CD4-positive, CD25-positive, alpha-beta regulatory T cell (primary cell): Measurements from ENCODE around the gene SLC35B2. TPM values are rescaled to one million over a fixed set of nuclear protein-coding genes. Genes with fewer than 3 reads are reported as not detected.
A peak's percentile ranks its signal among the peaks of the same experiment; 100 is the strongest.
"Not testable (repeated sequence)": the region's sequence is repeated elsewhere in the genome, so short reads cannot be mapped to it uniquely, and the experiment has no call there.

ENCODE experiments used
- ATAC-seq, 2 donors: fragments of 150-1000 bp; cut with Tn5 transposase; one replicate each; pipeline ENCODE4 v1.10.0; 2021; ENCODE audit warnings: low read depth in 2 of 2, moderate number of reproducible peaks in 2 of 2, moderate library complexity in 1 of 2
- DNase-seq, 3 donors: peaks; one replicate each; pipeline versions ENCODE4 v3.0.0 to v3.0.0-alpha.2; 2012 to 2022; ENCODE audit warnings: mixed read lengths in 1 of 3
- H3K27ac ChIP-seq: one replicate; pipeline ENCODE4 v1.7.0; 2013; ENCODE audit warnings: mild to moderate bottlenecking, low read length; ENCODE audit not compliant: insufficient read depth, poor library complexity, severe bottlenecking
- H3K27me3 ChIP-seq: one replicate; pipeline ENCODE4 v1.7.0; 2013; ENCODE audit warnings: low read length; ENCODE audit not compliant: control insufficient read depth, insufficient read depth
- H3K36me3 ChIP-seq: one replicate; pipeline ENCODE4 v1.7.0; 2013; ENCODE audit warnings: mild to moderate bottlenecking, low read length, moderate library complexity; ENCODE audit not compliant: control insufficient read depth, insufficient read depth
- H3K4me1 ChIP-seq: 2 replicates; pipeline ENCODE4 v1.7.0; 2013; ENCODE audit warnings: mild to moderate bottlenecking, low read length; ENCODE audit not compliant: insufficient read depth, control insufficient read depth, poor library complexity, severe bottlenecking
- H3K4me3 ChIP-seq: one replicate; pipeline ENCODE4 v1.7.0; 2013; ENCODE audit warnings: low read depth, mild to moderate bottlenecking, low read length, moderate library complexity
- H3K9me3 ChIP-seq, 2 experiments: 1 replicate in 1 of 2; 2 replicates in 1 of 2; pipeline ENCODE4 v1.7.0; 2013; ENCODE audit warnings: low read length in 2 of 2, mild to moderate bottlenecking in 1 of 2, moderate library complexity in 1 of 2; ENCODE audit not compliant: control insufficient read depth in 2 of 2
- H3K27ac Mint-ChIP-seq, 3 donors: one replicate each; pipeline ENCODE4 v1.8.0; 2020 to 2022; ENCODE audit warnings: mild to moderate bottlenecking in 3 of 3, mixed read lengths in 3 of 3, moderate library complexity in 2 of 3
- H3K27me3 Mint-ChIP-seq: one replicate; pipeline ENCODE4 v1.8.0; 2022; ENCODE audit warnings: mild to moderate bottlenecking, mixed read lengths
- H3K36me3 Mint-ChIP-seq: one replicate; pipeline ENCODE4 v1.8.0; 2020; ENCODE audit warnings: mixed read lengths
- H3K4me1 Mint-ChIP-seq, 4 donors: one replicate each; pipeline ENCODE4 v1.8.0; 2020 to 2022; ENCODE audit warnings: mixed read lengths in 4 of 4, mild to moderate bottlenecking in 1 of 4
- H3K4me3 Mint-ChIP-seq, 4 donors: one replicate each; pipeline ENCODE4 v1.8.0; 2020 to 2022; ENCODE audit warnings: mild to moderate bottlenecking in 4 of 4, mixed read lengths in 4 of 4, moderate library complexity in 3 of 4
- H3K9me3 Mint-ChIP-seq, 7 donors: one replicate each; pipeline ENCODE4 v1.8.0; 2020 to 2022; ENCODE audit warnings: mixed read lengths in 7 of 7, mild to moderate bottlenecking in 3 of 7, moderate library complexity in 2 of 7
- polyA plus RNA-seq, 4 donors: library from polyadenylated mRNA; unstranded; fragments of 300-500 nt; fragmentation: Illumina TruSeq; gene quantifications; one replicate each; pipeline ENCODE4 v1.2.3, GENCODE V29; 2021
- total RNA-seq: library from RNA; stranded (reverse); gene quantifications from one replicate; pipeline ENCODE4 v1.2.3, GENCODE V29; 2022

SLC35B2 gene
- total and polyA plus RNA-seq, 5 donors from 2014 or later = 14.8 to 42.4 (median 34.2) TPM

DNA sequence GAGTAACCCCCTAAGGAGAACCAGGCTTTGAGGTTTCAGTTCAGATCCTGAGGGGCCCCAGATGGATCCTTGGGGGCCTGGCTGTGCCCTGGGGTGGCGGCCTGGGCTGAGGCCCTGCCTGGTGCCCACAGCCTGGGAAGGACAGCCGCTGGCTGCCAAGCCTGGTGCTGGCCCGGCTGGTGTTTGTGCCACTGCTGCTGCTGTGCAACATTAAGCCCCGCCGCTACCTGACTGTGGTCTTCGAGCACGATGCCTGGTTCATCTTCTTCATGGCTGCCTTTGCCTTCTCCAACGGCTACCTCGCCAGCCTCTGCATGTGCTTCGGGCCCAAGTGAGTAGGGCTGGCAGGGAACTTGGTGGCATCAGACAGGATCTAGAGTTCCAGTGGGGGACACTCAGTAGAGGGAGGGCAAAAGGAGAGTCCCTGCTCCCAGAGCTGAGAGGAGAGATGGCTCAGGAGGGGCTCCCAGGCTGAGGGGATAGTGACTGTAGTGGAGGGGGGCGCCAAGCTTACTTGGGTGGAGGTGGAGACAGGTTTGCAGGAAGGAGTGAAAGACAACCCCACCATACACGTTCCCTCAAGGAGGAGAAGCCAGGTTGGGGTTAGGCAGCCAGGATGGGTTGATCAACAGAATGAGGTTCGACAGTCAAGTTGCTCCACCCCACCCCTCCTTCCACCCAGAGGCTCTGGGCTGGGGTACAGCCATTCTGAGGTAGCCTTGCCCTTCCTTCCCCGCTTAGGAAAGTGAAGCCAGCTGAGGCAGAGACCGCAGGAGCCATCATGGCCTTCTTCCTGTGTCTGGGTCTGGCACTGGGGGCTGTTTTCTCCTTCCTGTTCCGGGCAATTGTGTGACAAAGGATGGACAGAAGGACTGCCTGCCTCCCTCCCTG lies 24.4 kb downstream of the SLC35B2 start:
- Histone ChIP-seq H3K36me3 (no peaks in the 10 kb centered on the region), H3K4me1 (peaks cover 9% of the 10 kb centered on the region), H3K27me3 (no peaks in the 10 kb centered on the region), H3K27ac (no peak overlapping the region), H3K9me3 (no peaks in the 10 kb centered on the region), H3K4me3 (no peak overlapping the region)
- no peak for DNase-seq
- Mint-ChIP-seq H3K36me3 (no peaks in the 10 kb centered on the region), H3K27ac (peak overlapping the region in 1 of 3 donors; percentile 89), H3K27me3 (no peaks in the 10 kb centered on the region), H3K4me1 (peaks cover 0 to 6% (median 4%) of the 10 kb centered on the region in 4 donors), H3K9me3 (no peaks in the 10 kb centered on the region), H3K4me3 (no peak overlapping the region)
- no peak for ATAC-seq

DNA sequence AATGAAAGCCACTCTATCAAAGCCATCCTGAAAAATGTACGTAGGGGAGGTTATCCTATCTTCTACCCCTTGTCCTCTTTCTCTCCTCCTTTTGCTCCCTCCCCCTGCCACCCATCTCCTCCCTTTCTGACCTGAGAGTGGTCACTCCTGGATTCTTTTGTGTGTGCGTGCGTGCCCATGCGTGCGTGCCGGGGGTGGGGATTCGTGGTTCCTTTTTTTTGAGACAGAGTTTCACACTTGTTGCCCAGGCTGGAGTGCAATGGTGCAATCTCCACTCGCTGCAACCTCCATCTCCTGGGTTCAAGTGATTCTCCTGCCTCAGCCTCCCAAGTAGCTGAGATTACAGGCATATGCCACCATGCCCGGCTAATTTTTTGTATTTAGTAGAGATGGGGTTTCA lies 25.9 kb downstream of the SLC35B2 start:
- not testable (repeated sequence) for H3K27me3 Mint-ChIP-seq, H3K27ac Mint-ChIP-seq, H3K27me3 ChIP-seq, H3K36me3 Mint-ChIP-seq, H3K4me3 Mint-ChIP-seq, H3K27ac ChIP-seq, H3K4me3 ChIP-seq, H3K36me3 ChIP-seq, DNase-seq, H3K9me3 ChIP-seq, H3K4me1 Mint-ChIP-seq, H3K9me3 Mint-ChIP-seq, ATAC-seq, H3K4me1 ChIP-seq

DNA sequence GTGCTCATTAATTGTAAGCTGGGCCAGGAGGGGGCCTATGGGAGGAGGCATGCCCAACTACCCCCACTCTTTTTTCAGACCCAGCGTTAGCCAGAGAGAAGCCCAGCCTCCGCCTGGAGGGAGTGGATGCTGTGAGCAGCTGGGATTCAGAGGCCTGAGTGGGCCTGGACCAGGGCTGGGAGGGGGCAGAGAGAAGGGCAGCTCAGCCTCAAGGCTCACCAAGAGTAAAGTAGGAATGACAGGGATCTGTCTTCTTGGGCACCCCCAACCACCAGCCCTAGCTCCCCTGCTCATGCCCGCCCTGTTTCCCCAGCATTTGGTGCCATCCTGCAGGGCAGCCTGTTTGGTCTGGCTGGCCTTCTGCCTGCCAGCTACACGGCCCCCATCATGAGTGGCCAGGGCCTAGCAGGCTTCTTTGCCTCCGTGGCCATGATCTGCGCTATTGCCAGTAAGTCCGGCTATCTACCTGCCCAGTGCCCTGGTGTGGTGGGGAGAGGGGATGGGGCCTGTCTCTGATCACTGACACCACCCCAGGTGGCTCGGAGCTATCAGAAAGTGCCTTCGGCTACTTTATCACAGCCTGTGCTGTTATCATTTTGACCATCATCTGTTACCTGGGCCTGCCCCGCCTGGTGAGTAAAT lies 27.2 kb downstream of the SLC35B2 start:
- H3K36me3 Mint-ChIP-seq = no peaks in the 10 kb centered on the region
- ATAC-seq = no peak
- Histone ChIP-seq H3K9me3 (no peaks in the 10 kb centered on the region), H3K27ac (no peak overlapping the region), H3K27me3 (no peaks in the 10 kb centered on the region), H3K4me1 (no peaks in the 10 kb centered on the region), H3K36me3 (no peaks in the 10 kb centered on the region), H3K4me3 (no peak overlapping the region)
- no peaks in the 10 kb centered on the region for H3K4me1 Mint-ChIP-seq
- DNase-seq = no peak
- no peak overlapping the region for H3K27ac Mint-ChIP-seq
- no peaks in the 10 kb centered on the region for H3K9me3 Mint-ChIP-seq
- H3K27me3 Mint-ChIP-seq = no peaks in the 10 kb centered on the region
- no peak overlapping the region for H3K4me3 Mint-ChIP-seq

DNA sequence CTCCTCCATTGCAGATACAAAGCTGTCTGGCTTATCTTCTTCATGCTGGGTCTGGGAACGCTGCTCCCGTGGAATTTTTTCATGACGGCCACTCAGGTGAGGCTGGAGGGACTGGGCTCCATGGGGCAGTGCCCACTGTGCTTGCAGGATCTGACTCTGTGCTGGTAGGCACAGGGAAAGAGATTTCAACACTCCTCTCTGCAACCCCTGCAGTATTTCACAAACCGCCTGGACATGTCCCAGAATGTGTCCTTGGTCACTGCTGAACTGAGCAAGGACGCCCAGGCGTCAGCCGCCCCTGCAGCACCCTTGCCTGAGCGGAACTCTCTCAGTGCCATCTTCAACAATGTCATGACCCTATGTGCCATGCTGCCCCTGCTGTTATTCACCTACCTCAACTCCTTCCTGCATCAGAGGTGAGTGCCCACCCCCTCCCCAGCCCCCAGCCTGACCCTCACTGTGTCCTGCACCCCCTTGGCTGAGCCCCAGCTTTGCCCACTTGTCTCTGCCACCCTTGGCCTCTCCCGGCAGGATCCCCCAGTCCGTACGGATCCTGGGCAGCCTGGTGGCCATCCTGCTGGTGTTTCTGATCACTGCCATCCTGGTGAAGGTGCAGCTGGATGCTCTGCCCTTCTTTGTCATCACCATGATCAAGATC lies 27.8 kb downstream of the SLC35B2 start:
- Histone ChIP-seq H3K27me3 (no peaks in the 10 kb centered on the region), H3K36me3 (no peaks in the 10 kb centered on the region), H3K27ac (no peak overlapping the region), H3K4me1 (no peaks in the 10 kb centered on the region), H3K4me3 (no peak overlapping the region), H3K9me3 (no peaks in the 10 kb centered on the region)
- no peaks in the 10 kb centered on the region for H3K9me3 Mint-ChIP-seq
- H3K4me1 Mint-ChIP-seq = peaks cover 0 to 4% (median under 1%) of the 10 kb centered on the region in 4 donors
- ATAC-seq (no peak), DNase-seq (no peak)
- H3K36me3 Mint-ChIP-seq = no peaks in the 10 kb centered on the region
- H3K27ac Mint-ChIP-seq = no peak overlapping the region
- no peaks in the 10 kb centered on the region for H3K27me3 Mint-ChIP-seq
- no peak overlapping the region for H3K4me3 Mint-ChIP-seq

DNA sequence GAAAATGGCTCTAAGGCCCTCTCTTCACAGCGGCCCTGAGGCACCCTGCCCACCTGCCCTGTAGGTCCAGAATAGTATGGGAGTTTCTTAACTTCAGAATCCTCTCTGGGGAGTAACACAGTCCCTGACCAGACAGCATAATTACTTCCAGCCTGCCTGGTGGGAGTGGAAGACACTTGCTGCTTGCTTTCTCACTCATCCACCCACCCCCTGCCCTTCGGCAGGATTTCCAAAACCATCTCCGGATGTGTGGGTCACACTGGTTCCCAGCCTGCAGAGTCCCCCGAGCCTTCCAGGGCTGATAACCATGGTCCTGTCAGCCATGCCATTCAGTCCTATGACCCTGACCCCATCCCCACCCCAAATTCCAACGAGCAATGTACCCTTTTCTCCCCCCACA lies 28.5 kb downstream of the SLC35B2 start:
- H3K36me3 Mint-ChIP-seq = no peaks in the 10 kb centered on the region
- Histone ChIP-seq H3K36me3 (no peaks in the 10 kb centered on the region), H3K4me3 (no peak overlapping the region), H3K4me1 (peaks cover 6% of the 10 kb centered on the region), H3K9me3 (no peaks in the 10 kb centered on the region), H3K27ac (no peak overlapping the region), H3K27me3 (no peaks in the 10 kb centered on the region)
- H3K4me1 Mint-ChIP-seq = peaks cover 0 to 10% (median 3%) of the 10 kb centered on the region in 4 donors
- H3K9me3 Mint-ChIP-seq = no peaks in the 10 kb centered on the region
- no peak overlapping the region for H3K27ac Mint-ChIP-seq
- no peaks in the 10 kb centered on the region for H3K27me3 Mint-ChIP-seq
- no peak for ATAC-seq
- H3K4me3 Mint-ChIP-seq = no peak overlapping the region
- DNase-seq = no peak

DNA sequence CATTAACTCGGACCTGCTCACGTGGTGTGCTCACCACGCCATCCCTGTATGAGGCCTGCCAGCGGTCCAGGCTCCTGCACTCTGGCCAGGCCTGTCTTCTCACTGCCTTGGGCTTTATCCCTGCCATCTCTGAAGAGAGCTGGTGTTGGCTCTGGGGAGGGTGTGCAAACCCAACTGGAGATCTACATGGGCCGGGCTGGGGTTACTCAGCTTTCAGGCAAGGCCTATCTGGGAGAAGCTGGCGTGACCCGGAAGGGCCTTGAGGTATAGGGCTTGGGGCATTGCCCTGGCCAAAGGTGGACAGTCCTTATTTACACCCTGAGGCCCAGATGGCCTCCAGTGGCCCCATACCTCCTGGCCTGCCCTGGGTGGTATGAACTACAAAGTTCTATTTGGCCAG lies 28.9 kb downstream of the SLC35B2 start:
- no peak for ATAC-seq
- H3K36me3 Mint-ChIP-seq = no peaks in the 10 kb centered on the region
- Histone ChIP-seq H3K36me3 (no peaks in the 10 kb centered on the region), H3K9me3 (no peaks in the 10 kb centered on the region), H3K27ac (no peak overlapping the region), H3K4me1 (peaks cover 9% of the 10 kb centered on the region), H3K27me3 (no peaks in the 10 kb centered on the region), H3K4me3 (no peak overlapping the region)
- H3K27me3 Mint-ChIP-seq = no peaks in the 10 kb centered on the region
- H3K4me3 Mint-ChIP-seq = no peak overlapping the region
- peaks cover 0 to 11% (median 3%) of the 10 kb centered on the region in 4 donors for H3K4me1 Mint-ChIP-seq
- no peak overlapping the region for H3K27ac Mint-ChIP-seq
- no peaks in the 10 kb centered on the region for H3K9me3 Mint-ChIP-seq
- no peak for DNase-seq

DNA sequence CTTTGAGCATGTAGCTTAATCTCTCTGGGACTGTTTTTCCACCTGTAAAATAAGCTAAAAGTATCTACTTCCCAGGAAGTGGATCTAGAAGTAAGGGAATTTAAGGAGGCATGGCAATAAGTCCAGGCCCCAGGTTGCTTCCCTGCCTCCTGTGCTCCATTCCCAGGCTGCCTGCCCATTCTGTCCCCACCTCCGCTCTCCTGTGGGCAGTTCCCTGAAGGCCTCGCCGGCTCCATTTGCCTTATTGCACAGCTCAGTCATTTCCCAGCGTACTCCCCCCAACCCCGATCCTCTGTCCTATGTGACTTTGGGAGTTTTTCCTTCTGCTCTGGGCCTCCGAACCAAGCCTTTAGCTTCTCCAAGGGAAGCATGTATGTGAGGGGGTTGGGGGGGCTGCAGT lies 29.3 kb downstream of the SLC35B2 start:
- no peaks in the 10 kb centered on the region for H3K27me3 ChIP-seq
- no peaks in the 10 kb centered on the region for H3K9me3 ChIP-seq
- H3K4me3 ChIP-seq = no peak overlapping the region
- no peaks in the 10 kb centered on the region for H3K36me3 ChIP-seq
- peaks cover 0 to under 1% (median 0%) of the 10 kb centered on the region in 7 donors for H3K9me3 Mint-ChIP-seq
- ATAC-seq = no peak
- H3K4me1 Mint-ChIP-seq = peaks cover 0 to 12% (median 3%) of the 10 kb centered on the region in 4 donors
- H3K4me3 Mint-ChIP-seq = no peak overlapping the region
- no peak for DNase-seq
- H3K27me3 Mint-ChIP-seq = peaks cover 2% of the 10 kb centered on the region
- H3K27ac ChIP-seq = no peak overlapping the region
- H3K36me3 Mint-ChIP-seq = no peaks in the 10 kb centered on the region
- H3K4me1 ChIP-seq = peaks cover 12% of the 10 kb centered on the region
- no peak overlapping the region for H3K27ac Mint-ChIP-seq
